AG04450 (cell line): ENCODE measurements around the gene ARL5A. TPM values are rescaled to one million over a fixed set of nuclear protein-coding genes. Genes with fewer than 3 reads are reported as not detected.
"Not testable (repeated sequence)": the region's sequence is repeated elsewhere in the genome, so short reads cannot be mapped to it uniquely, and the experiment has no call there.

Experiments
- CTCF ChIA-PET: fragments of 300-600, 350-600 bp; formaldehyde crosslinking; extraction: SDS; loops from one replicate; lab custom pipeline; 2022; ENCODE audit warnings: antibody characterized with exemption, inconsistent platforms; lab: Charles Lee
- POLR2A ChIA-PET: fragments of 350-600 bp; formaldehyde crosslinking; extraction: SDS; loops from one replicate; lab custom pipeline; 2021; ENCODE audit warnings: antibody characterized with exemption, inconsistent platforms; lab: Yijun Ruan, JAX
- DNase-seq: peaks from one replicate; pipeline ENCODE4 v3.0.0-alpha.2; 2011; ENCODE audit warnings: low read depth, low spot score
- H3K27ac ChIP-seq: one replicate; pipeline ENCODE4 v1.5.1; 2012; ENCODE audit warnings: low read depth, low read length, control low read depth
- H3K27me3 ChIP-seq: one replicate; pipeline ENCODE4 v1.6.0; 2012; ENCODE audit warnings: low read length; ENCODE audit not compliant: control insufficient read depth, insufficient read depth
- H3K4me3 ChIP-seq: 2 replicates; pipeline ENCODE4 v1.5.1; 2011; ENCODE audit warnings: mild to moderate bottlenecking, low read depth, low read length, control low read depth
- H3K9me3 ChIP-seq: 2 replicates; pipeline ENCODE4 v1.5.1; 2012; ENCODE audit warnings: low read length; ENCODE audit not compliant: control insufficient read depth, insufficient read depth
- polyA minus RNA-seq: library from RNA; depleted of rRNA, polyadenylated mRNA; stranded (reverse); fragments of >200 nt; gene quantifications from 2 replicates; pipeline ENCODE4 v1.2.3, GENCODE V29; 2011; rRNA and poly(A)+ RNA removed
- polyA plus RNA-seq: library from polyadenylated mRNA; depleted of rRNA; stranded (reverse); fragments of >200 nt; gene quantifications from 2 replicates; pipeline ENCODE4 v1.2.3, GENCODE V29; 2011; rRNA removed
- TF ChIP-seq, protein P1 (sequence below): IDR thresholded peaks from 2 replicates; pipeline ENCODE4 v1.5.1; 2011; ENCODE audit warnings: low read depth, low read length, control low read depth, inconsistent platforms

The ARL5A gene
- polyA plus RNA-seq (24.1 and 24.9 TPM in 2 replicates), polyA minus RNA-seq (18.2 and 38.3 TPM in 2 replicates)

DNA sequence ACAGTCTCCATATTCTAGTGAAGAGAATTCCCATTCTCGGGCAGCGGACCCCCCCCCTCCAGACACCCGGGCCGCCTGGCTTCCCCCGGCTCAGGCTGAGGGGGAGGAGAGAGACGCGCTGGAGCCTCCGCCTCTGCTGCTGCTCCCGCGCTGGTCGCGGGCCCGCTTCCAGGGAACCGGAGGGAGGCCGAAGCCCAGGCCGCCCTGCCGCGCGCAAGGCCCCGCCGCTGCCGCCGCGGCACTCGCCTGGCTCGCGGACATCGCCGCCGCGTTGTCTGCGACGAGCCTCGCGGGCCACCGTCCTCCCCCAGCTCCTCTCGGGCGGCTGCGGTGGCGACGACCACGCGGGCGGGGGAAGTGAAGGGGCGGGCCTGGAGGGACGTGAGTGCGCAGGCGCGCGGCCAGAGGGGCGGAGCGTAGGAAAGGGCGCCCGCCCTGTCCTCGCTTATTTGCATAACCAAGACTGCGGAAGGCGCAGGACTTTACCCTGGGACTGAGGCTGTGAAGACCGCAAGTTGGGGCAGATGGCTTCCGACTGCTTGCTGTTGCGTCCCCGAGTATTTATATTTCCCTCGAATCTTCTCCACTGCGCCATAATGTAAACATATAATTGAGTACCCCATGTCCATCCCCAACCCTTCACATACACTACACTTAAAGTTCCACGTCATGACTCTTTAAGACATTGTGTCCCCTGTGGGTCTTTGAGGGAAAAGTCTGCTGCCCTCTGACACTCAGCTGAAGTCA lies at the start of gene ARL5A:
TSS of gene ARL5A (minus strand) at position 279 of the 747 bp plus-strand sequence. CDS start at position 34, 245 bp downstream.
- peak; percentile 89 for DNase-seq
- no peaks in the 10 kb centered on the region for H3K9me3 ChIP-seq
- ChIA-PET POLR2A (interaction anchor here (0.6 to 1.0 kb wide), 3 partner anchors 57 to 563 kb away, joined by 3 to 6 read pairs (median 3); no protein-coding TSS in a partner anchor), CTCF (interaction anchor here (1.1 to 1.5 kb wide), 2 partner anchors 9 to 198 kb away, joined by 3 to 5 read pairs; no protein-coding TSS in a partner anchor)
- H3K4me3 ChIP-seq: peak within 1 kb of the TSS; percentile 96
- no peaks in the 10 kb centered on the region for H3K27me3 ChIP-seq
- TF ChIP-seq, protein P1, sequence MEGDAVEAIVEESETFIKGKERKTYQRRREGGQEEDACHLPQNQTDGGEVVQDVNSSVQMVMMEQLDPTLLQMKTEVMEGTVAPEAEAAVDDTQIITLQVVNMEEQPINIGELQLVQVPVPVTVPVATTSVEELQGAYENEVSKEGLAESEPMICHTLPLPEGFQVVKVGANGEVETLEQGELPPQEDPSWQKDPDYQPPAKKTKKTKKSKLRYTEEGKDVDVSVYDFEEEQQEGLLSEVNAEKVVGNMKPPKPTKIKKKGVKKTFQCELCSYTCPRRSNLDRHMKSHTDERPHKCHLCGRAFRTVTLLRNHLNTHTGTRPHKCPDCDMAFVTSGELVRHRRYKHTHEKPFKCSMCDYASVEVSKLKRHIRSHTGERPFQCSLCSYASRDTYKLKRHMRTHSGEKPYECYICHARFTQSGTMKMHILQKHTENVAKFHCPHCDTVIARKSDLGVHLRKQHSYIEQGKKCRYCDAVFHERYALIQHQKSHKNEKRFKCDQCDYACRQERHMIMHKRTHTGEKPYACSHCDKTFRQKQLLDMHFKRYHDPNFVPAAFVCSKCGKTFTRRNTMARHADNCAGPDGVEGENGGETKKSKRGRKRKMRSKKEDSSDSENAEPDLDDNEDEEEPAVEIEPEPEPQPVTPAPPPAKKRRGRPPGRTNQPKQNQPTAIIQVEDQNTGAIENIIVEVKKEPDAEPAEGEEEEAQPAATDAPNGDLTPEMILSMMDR: no peak
- peak within 1 kb of the TSS; percentile 13 for H3K27ac ChIP-seq

DNA sequence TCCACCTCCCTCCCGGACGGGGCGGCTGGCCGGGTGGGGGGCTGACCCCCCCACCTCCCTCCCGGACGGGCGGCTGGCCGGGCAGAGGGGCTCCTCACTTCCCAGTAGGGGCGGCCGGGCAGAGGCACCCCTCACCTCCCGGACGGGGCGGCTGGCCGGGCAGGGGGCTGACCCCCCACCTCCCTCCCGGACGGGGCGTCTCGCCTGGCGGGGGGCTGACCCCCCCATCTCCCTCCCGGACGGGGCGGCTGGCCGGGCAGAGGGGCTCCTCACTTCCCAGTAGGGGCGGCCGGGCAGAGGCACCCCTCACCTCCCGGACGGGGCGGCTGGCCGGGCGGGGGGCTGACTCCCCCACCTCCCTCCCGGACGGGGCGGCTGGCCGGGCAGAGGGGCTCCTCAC lies 47.4 kb upstream of the ARL5A start:
- H3K27ac ChIP-seq, H3K9me3 ChIP-seq, H3K4me3 ChIP-seq, H3K27me3 ChIP-seq, POLR2A ChIA-PET, DNase-seq, CTCF ChIA-PET: not testable (repeated sequence)

GRCh38 chr2:151872463-151872862 lies 44.2 kb upstream of the ARL5A start:
- TF ChIP-seq, protein P1: no peak
- H3K4me3 ChIP-seq: no peak overlapping the region
- ChIA-PET POLR2A (no interaction called here), CTCF (no interaction called here)
- H3K27me3 ChIP-seq: no peaks in the 10 kb centered on the region
- no peak overlapping the region for H3K27ac ChIP-seq
- DNase-seq: no peak
- H3K9me3 ChIP-seq: no peaks in the 10 kb centered on the region

DNA sequence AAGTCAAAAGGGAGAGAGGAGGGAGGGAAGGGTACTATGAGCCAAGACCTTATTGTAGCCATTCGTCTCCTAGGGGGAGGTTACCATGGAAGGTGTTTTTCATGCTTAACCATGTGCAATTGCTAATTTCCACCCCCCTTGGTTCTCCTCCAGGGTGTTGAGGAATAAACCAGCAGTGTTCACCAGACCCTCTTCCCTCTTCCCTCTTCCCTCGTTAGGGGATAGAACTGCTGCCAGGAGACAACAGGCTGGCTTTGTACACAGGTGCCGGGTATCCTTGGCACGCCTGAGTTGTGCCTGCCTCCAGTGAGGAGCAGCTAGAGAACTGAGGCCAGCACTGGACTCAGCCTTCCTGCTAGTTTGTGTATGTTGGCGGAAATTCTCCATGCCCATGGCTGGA lies 41.1 kb upstream of the ARL5A start:
- no peak for DNase-seq
- POLR2A ChIA-PET: no interaction called here
- Histone ChIP-seq H3K27ac (no peak overlapping the region), H3K27me3 (no peaks in the 10 kb centered on the region), H3K9me3 (no peaks in the 10 kb centered on the region), H3K4me3 (no peak overlapping the region)
- TF ChIP-seq, protein P1: no peak
- CTCF ChIA-PET: no interaction called here

DNA sequence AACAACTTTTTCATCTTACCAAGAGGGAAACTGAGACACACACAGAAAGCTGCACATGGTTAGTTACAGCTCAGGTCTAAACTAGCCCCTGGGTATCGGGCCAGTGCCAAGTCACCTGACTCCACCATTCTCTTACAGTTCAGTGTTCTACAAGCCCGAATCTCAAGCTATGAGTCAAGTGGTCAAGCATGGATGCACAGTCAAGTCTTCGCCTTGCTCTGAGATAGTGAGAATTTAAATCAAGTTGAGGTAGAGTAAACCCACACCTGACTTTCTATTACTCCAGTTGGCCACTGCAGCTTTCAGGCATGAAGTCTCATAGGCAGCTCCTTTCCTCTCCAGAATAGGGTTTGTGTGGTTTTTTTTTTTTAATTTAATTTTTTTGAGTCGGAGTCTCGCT lies 34.5 kb upstream of the ARL5A start:
- no peak overlapping the region for H3K27ac ChIP-seq
- POLR2A ChIA-PET: no interaction called here
- DNase-seq: no peak
- CTCF ChIA-PET: no interaction called here
- H3K9me3 ChIP-seq: no peaks in the 10 kb centered on the region
- TF ChIP-seq, protein P1: no peak
- no peak overlapping the region for H3K4me3 ChIP-seq
- H3K27me3 ChIP-seq: no peaks in the 10 kb centered on the region
